ENCODE measurements around the gene IFT22. TPM values are rescaled to one million over a fixed set of nuclear protein-coding genes. Genes with fewer than 3 reads are reported as not detected.
"Not testable (repeated sequence)": the region's sequence is repeated elsewhere in the genome, so short reads cannot be mapped to it uniquely, and the experiment has no call there.

Gene IFT22
- total RNA-seq, 1 experiment from 2014 or later, result 15.5 TPM

DNA sequence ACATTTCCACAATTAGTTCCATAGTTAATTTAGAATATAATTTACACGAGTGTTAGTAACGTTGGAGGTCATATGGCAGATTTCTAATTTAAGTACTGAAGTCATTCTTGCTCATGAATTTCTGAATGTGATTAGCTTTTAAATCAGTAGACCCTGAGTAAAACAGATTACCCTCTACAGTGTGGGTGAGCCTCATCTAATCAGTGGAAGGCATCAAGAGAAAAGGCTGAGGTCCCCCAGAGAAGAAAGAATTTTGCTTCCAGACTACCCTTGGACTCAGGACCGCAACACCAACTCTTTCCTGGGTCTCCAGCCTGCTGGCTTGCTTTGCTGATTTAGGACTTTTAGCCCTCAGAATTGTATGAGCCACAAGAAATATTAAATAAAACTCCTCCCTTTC, 33.2 kb downstream of the IFT22 start (continued):
- TF ChIP-seq, protein P1, sequence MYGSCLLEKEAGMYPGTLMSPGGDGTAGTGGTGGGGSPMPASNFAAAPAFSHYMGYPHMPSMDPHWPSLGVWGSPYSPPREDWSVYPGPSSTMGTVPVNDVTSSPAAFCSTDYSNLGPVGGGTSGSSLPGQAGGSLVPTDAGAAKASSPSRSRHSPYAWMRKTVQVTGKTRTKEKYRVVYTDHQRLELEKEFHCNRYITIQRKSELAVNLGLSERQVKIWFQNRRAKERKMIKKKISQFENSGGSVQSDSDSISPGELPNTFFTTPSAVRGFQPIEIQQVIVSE (CRISPR knock-in tag; IDR thresholded peaks at IDR 0.05; ENCODE audit: borderline replicate concordance), result no peak
- no peak for TF ChIP-seq ZNF317 (CRISPR knock-in tag; IDR thresholded peaks at IDR 0.05; ENCODE audit: borderline replicate concordance, low read depth)
- TF ChIP-seq, protein P2, sequence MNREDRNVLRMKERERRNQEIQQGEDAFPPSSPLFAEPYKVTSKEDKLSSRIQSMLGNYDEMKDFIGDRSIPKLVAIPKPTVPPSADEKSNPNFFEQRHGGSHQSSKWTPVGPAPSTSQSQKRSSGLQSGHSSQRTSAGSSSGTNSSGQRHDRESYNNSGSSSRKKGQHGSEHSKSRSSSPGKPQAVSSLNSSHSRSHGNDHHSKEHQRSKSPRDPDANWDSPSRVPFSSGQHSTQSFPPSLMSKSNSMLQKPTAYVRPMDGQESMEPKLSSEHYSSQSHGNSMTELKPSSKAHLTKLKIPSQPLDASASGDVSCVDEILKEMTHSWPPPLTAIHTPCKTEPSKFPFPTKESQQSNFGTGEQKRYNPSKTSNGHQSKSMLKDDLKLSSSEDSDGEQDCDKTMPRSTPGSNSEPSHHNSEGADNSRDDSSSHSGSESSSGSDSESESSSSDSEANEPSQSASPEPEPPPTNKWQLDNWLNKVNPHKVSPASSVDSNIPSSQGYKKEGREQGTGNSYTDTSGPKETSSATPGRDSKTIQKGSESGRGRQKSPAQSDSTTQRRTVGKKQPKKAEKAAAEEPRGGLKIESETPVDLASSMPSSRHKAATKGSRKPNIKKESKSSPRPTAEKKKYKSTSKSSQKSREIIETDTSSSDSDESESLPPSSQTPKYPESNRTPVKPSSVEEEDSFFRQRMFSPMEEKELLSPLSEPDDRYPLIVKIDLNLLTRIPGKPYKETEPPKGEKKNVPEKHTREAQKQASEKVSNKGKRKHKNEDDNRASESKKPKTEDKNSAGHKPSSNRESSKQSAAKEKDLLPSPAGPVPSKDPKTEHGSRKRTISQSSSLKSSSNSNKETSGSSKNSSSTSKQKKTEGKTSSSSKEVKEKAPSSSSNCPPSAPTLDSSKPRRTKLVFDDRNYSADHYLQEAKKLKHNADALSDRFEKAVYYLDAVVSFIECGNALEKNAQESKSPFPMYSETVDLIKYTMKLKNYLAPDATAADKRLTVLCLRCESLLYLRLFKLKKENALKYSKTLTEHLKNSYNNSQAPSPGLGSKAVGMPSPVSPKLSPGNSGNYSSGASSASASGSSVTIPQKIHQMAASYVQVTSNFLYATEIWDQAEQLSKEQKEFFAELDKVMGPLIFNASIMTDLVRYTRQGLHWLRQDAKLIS (CRISPR knock-in tag; IDR thresholded peaks at IDR 0.05; ENCODE audit: borderline replicate concordance), result no peak
- TF ChIP-seq NFYB (CRISPR knock-in tag; conservative IDR thresholded peaks at IDR 0.05; ENCODE audit: low read depth), result no peak
- TF ChIP-seq, protein P3, sequence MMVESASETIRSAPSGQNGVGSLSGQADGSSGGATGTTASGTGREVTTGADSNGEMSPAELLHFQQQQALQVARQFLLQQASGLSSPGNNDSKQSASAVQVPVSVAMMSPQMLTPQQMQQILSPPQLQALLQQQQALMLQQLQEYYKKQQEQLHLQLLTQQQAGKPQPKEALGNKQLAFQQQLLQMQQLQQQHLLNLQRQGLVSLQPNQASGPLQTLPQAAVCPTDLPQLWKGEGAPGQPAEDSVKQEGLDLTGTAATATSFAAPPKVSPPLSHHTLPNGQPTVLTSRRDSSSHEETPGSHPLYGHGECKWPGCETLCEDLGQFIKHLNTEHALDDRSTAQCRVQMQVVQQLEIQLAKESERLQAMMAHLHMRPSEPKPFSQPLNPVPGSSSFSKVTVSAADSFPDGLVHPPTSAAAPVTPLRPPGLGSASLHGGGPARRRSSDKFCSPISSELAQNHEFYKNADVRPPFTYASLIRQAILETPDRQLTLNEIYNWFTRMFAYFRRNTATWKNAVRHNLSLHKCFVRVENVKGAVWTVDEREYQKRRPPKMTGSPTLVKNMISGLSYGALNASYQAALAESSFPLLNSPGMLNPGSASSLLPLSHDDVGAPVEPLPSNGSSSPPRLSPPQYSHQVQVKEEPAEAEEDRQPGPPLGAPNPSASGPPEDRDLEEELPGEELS (CRISPR knock-in tag; IDR thresholded peaks at IDR 0.05), result no peak
- TF ChIP-seq JUN (CRISPR knock-in tag; IDR thresholded peaks at IDR 0.05), result no peak

DNA sequence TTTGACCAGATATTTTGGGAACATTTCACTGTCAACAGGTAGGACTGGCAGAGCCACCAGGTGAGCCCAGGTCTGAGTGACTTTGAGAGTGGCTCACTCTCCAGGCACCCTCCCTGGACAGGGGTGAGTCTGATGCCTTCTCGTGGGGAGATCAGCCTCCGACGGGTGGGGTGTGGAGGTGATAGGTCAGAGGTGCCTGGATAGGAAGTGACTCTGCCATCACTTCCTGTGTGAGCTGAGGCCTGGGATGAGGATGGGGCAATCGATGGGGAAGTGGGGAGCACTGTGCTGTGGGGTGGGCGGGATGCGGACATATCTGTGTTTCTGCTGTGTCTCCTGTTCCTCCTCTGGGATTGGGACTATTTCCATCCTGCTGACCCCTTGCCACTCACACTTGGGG, 34.6 kb downstream of the IFT22 start:
- ATAC-seq (no peak), DNase-seq (ENCODE audit: low spot score) (no peak)
- ChIA-PET CTCF (interaction anchor here (1.2 kb wide), 1 partner anchor 143 kb away, joined by 4 read pairs; no protein-coding TSS in a partner anchor), POLR2A (interaction anchor here (0.7 kb wide), 1 partner anchor 56 kb away, joined by 6 read pairs; no protein-coding TSS in a partner anchor)
- no peak for TF ChIP-seq IRF2 (CRISPR knock-in tag; IDR thresholded peaks at IDR 0.05; ENCODE audit: borderline replicate concordance, low read depth)
- TF ChIP-seq GABPB1 (CRISPR knock-in tag; IDR thresholded peaks at IDR 0.05), result no peak
- no peak for TF ChIP-seq MXD4 (CRISPR knock-in tag; IDR thresholded peaks at IDR 0.05; ENCODE audit: borderline replicate concordance)
- TF ChIP-seq, protein P4, sequence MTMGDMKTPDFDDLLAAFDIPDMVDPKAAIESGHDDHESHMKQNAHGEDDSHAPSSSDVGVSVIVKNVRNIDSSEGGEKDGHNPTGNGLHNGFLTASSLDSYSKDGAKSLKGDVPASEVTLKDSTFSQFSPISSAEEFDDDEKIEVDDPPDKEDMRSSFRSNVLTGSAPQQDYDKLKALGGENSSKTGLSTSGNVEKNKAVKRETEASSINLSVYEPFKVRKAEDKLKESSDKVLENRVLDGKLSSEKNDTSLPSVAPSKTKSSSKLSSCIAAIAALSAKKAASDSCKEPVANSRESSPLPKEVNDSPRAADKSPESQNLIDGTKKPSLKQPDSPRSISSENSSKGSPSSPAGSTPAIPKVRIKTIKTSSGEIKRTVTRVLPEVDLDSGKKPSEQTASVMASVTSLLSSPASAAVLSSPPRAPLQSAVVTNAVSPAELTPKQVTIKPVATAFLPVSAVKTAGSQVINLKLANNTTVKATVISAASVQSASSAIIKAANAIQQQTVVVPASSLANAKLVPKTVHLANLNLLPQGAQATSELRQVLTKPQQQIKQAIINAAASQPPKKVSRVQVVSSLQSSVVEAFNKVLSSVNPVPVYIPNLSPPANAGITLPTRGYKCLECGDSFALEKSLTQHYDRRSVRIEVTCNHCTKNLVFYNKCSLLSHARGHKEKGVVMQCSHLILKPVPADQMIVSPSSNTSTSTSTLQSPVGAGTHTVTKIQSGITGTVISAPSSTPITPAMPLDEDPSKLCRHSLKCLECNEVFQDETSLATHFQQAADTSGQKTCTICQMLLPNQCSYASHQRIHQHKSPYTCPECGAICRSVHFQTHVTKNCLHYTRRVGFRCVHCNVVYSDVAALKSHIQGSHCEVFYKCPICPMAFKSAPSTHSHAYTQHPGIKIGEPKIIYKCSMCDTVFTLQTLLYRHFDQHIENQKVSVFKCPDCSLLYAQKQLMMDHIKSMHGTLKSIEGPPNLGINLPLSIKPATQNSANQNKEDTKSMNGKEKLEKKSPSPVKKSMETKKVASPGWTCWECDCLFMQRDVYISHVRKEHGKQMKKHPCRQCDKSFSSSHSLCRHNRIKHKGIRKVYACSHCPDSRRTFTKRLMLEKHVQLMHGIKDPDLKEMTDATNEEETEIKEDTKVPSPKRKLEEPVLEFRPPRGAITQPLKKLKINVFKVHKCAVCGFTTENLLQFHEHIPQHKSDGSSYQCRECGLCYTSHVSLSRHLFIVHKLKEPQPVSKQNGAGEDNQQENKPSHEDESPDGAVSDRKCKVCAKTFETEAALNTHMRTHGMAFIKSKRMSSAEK (CRISPR knock-in tag; IDR thresholded peaks at IDR 0.05; ENCODE audit: borderline replicate concordance), result no peak
- no peak for TF ChIP-seq NFE2L1 (CRISPR knock-in tag; IDR thresholded peaks at IDR 0.05)
- TF ChIP-seq ATF1 (CRISPR knock-in tag; IDR thresholded peaks at IDR 0.05), result no peak
- TF ChIP-seq RORB (CRISPR knock-in tag; IDR thresholded peaks at IDR 0.05), result no peak
- no peak for TF ChIP-seq ETV6 (CRISPR knock-in tag; IDR thresholded peaks at IDR 0.05)
- Mint-ChIP-seq H3K4me1 (peaks cover 43% of the 10 kb centered on the region), H3K4me3 (no peak overlapping the region), H3K27me3 (ENCODE audit: low read depth) (no peaks in the 10 kb centered on the region; the same call in 1 of the 2 replicates), H3K27ac (peak overlapping the region; percentile 68), H3K36me3 (peaks cover 11% of the 10 kb centered on the region), H3K9me3 (peaks cover 6% of the 10 kb centered on the region; the same call in 1 of the 2 replicates)

DNA sequence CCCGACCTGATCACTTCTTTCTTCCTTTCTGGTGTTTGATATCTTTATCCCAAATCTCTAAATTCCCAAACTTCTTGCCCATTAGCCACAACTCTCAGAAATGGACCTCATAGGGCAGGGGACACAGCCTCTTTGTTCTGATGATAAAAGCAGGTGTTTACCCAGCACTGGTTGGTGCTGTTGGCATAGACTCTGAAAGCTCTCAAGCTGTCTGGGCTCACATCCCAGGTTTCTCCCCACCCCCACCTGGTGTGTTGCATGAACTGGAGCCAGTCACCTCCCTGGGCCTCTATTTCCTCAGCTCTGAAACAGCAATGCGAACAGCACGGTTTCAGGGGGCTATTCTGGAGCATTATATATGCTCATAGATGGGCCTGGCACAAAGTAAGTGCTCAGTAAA, 35.7 kb downstream of the IFT22 start:
- CTCF ChIA-PET, result interaction anchor here (0.6 kb wide), 1 partner anchor 321 kb away, joined by 3 read pairs; no protein-coding TSS in a partner anchor
- ATAC-seq; H3K9me3 Mint-ChIP-seq; POLR2A ChIA-PET; H3K27ac Mint-ChIP-seq; H3K4me3 Mint-ChIP-seq; H3K27me3 Mint-ChIP-seq (ENCODE audit: low read depth); DNase-seq (ENCODE audit: low spot score): not testable (repeated sequence)
- Mint-ChIP-seq H3K4me1 (peaks cover 38% of the 10 kb centered on the region), H3K36me3 (peaks cover 14% of the 10 kb centered on the region)
